Measurements from ENCODE around the gene TBL3. TPM values are rescaled to one million over a fixed set of nuclear protein-coding genes. Genes with fewer than 3 reads are reported as not detected.

The TBL3 gene
- total RNA-seq, 6 experiments from 2014 or later = 15.8 to 42.4 (median 18.1) TPM

GRCh38 chr16:2024032-2024420, 52.2 kb downstream of the TBL3 start:
- no peaks in the 10 kb centered on the region for H3K27me3 ChIP-seq

GRCh38 chr16:2025251-2025650, 53.4 kb downstream of the TBL3 start:
- no CpG with 5 or more reads among the region's 14 CpGs for WGBS (ENCODE audit: insufficient coverage, low coverage, low lambda C conversion rate, missing lambda C conversion rate)
- intact Hi-C loops (cut with DNase I) = loop anchor here in 1 of 2 donors (5.0 kb wide), 1 partner anchor 122 kb away; the partner anchor contains the start of gene RAB26
- TF ChIP-seq POLR2A (IDR thresholded peaks at IDR 0.05) (no peak), CTCF (IDR thresholded peaks at IDR 0.05) (no peak)
- Histone ChIP-seq H3K27ac (no peak overlapping the region), H3K4me3 (no peak overlapping the region), H3K9me3 (no peaks in the 10 kb centered on the region), H3K4me1 (peaks cover 0 to 44% (median 22%) of the 10 kb centered on the region in 4 donors), H3K27me3 (no peaks in the 10 kb centered on the region), H3K36me3 (peaks cover 0 to 9% (median 0%) of the 10 kb centered on the region in 4 donors)
- ATAC-seq (no peak), DNase-seq (peak in 2 of 3 donors; percentile 25 to 54)

More at GRCh38 chr16:2024032-2024420, 52.2 kb downstream of the TBL3 start:
- DNase-seq = peak in 1 of 3 donors; percentile 51
- no peak for TF ChIP-seq CTCF (IDR thresholded peaks at IDR 0.05)
- no peak for TF ChIP-seq POLR2A (IDR thresholded peaks at IDR 0.05)
- intact Hi-C loops (cut with DNase I) = loop anchor here in 1 of 2 donors (5.0 kb wide), 1 partner anchor 123 kb away; the partner anchor contains the start of gene RAB26
- H3K27ac ChIP-seq = peak overlapping the region in 2 of 3 donors; percentile 2 to 38
- H3K4me3 ChIP-seq = no peak overlapping the region
- no peak for ATAC-seq
- no peaks in the 10 kb centered on the region for H3K9me3 ChIP-seq
- WGBS (ENCODE audit: insufficient coverage, low coverage, low lambda C conversion rate, missing lambda C conversion rate) = 70% methylated on average over 12 of the region's 12 CpGs
- H3K36me3 ChIP-seq = no peaks in the 10 kb centered on the region
- peaks cover 0 to 42% (median 17%) of the 10 kb centered on the region in 4 donors for H3K4me1 ChIP-seq

GRCh38 chr16:2025878-2026460, 54.1 kb downstream of the TBL3 start:
- H3K4me1 ChIP-seq = peaks cover 0 to 47% (median 20%) of the 10 kb centered on the region in 4 donors
- no peak for TF ChIP-seq POLR2A (IDR thresholded peaks at IDR 0.05)
- TF ChIP-seq CTCF (IDR thresholded peaks at IDR 0.05) = no peak
- peaks cover 0 to 13% (median 0%) of the 10 kb centered on the region in 4 donors for H3K36me3 ChIP-seq
- 20% methylated on average over 1 of the region's 16 CpGs for WGBS (ENCODE audit: insufficient coverage, low coverage, low lambda C conversion rate, missing lambda C conversion rate)
- H3K27me3 ChIP-seq = no peaks in the 10 kb centered on the region
- no peaks in the 10 kb centered on the region for H3K9me3 ChIP-seq
- DNase-seq = peak in 1 of 3 donors; percentile 27
- peak overlapping the region; percentile 36 to 85 (median 42) for H3K4me3 ChIP-seq
- H3K27ac ChIP-seq = peak overlapping the region; percentile 46 to 60 (median 53)
- ATAC-seq = no peak
- intact Hi-C loops (cut with DNase I) = loop anchor here in 1 of 2 donors (5.0 kb wide), 1 partner anchor 121 kb away; the partner anchor contains the start of gene RAB26

GRCh38 chr16:2026461-2027023, 54.7 kb downstream of the TBL3 start, which contains the start of gene NHERF2:
NHERF2 (plus strand) TSS chr16:2026902; CDS start chr16:2027006, 104 bp downstream.
- ATAC-seq = peak; percentile 19 to 51 (median 37)
- peaks cover 0 to 47% (median 20%) of the 10 kb centered on the region in 4 donors for H3K4me1 ChIP-seq
- TF ChIP-seq POLR2A (IDR thresholded peaks at IDR 0.05) = no peak
- TF ChIP-seq CTCF (IDR thresholded peaks at IDR 0.05) = no peak
- peak; percentile 70 to 73 (median 71) for DNase-seq
- peak within 1 kb of the TSS; percentile 46 to 60 (median 53) for H3K27ac ChIP-seq
- no peaks in the 10 kb centered on the region for H3K27me3 ChIP-seq
- H3K4me3 ChIP-seq = peak within 1 kb of the TSS; percentile 76 to 85 (median 82)
- 20% methylated on average over 1 of the region's 59 CpGs for WGBS (ENCODE audit: insufficient coverage, low coverage, low lambda C conversion rate, missing lambda C conversion rate)
- intact Hi-C loops (cut with DNase I) = loop anchor here in 1 of 2 donors (5.0 kb wide), 1 partner anchor 121 kb away; the partner anchor contains the start of gene RAB26
- peaks cover 0 to 15% (median 0%) of the 10 kb centered on the region in 4 donors for H3K36me3 ChIP-seq
- H3K9me3 ChIP-seq = no peaks in the 10 kb centered on the region

Measured in right lobe of liver (tissue), 6 donors.